Endodermal cell (in vitro differentiated cells): ENCODE data around the gene SH3BP5L. TPM values are rescaled to one million over a fixed set of nuclear protein-coding genes. Genes with fewer than 3 reads are reported as not detected.

Experiments
- DNase-seq: peaks from one replicate; pipeline ENCODE4 v3.0.0-alpha.2; 2017
- H3K27ac ChIP-seq: 2 replicates; pipeline ENCODE4 v1.5.1; 2013; ENCODE audit warnings: mild to moderate bottlenecking, low read depth, low read length, moderate library complexity
- H3K27me3 ChIP-seq: 2 replicates; pipeline ENCODE4 v1.6.1; 2013; ENCODE audit warnings: mild to moderate bottlenecking, low read length, moderate library complexity; ENCODE audit not compliant: insufficient read depth, control insufficient read depth, poor library complexity, severe bottlenecking
- H3K36me3 ChIP-seq: 2 replicates; pipeline ENCODE4 v1.7.0; 2013; ENCODE audit warnings: mild to moderate bottlenecking, low read length, moderate library complexity; ENCODE audit not compliant: control insufficient read depth, insufficient read depth
- H3K4me1 ChIP-seq: one replicate; pipeline ENCODE4 v1.7.0; 2013; ENCODE audit warnings: low read length; ENCODE audit not compliant: control insufficient read depth, insufficient read depth
- H3K4me3 ChIP-seq: 2 replicates; pipeline ENCODE4 v1.5.1; 2013; ENCODE audit warnings: mild to moderate bottlenecking, low read length, moderate library complexity
- H3K9ac ChIP-seq: 2 replicates; pipeline ENCODE4 v1.6.1; 2013; ENCODE audit warnings: mild to moderate bottlenecking, low read length, moderate library complexity; ENCODE audit not compliant: poor library complexity, severe bottlenecking; ENCODE audit errors: extremely low read depth
- H3K9me3 ChIP-seq: 2 replicates; pipeline ENCODE4 v1.6.1; 2013; ENCODE audit warnings: mild to moderate bottlenecking, low read length, moderate library complexity; ENCODE audit not compliant: control insufficient read depth
- H3K27ac Mint-ChIP-seq: 2 replicates; pipeline ENCODE4 v1.8.0; 2020; ENCODE audit warnings: mixed read lengths
- H3K27me3 Mint-ChIP-seq: 2 replicates; pipeline ENCODE4 v1.8.0; 2021; ENCODE audit warnings: mild to moderate bottlenecking, mixed read lengths; ENCODE audit not compliant: insufficient read depth
- H3K36me3 Mint-ChIP-seq: 2 replicates; pipeline ENCODE4 v1.8.0; 2020; ENCODE audit warnings: low read depth, mixed read lengths
- H3K4me1 Mint-ChIP-seq: 2 replicates; pipeline ENCODE4 v1.8.0; 2020; ENCODE audit warnings: mixed read lengths
- H3K4me3 Mint-ChIP-seq: 2 replicates; pipeline ENCODE4 v1.8.0; 2020; ENCODE audit warnings: mild to moderate bottlenecking, moderate library complexity, mixed read lengths
- H3K9me3 Mint-ChIP-seq: 2 replicates; pipeline ENCODE4 v1.8.0; 2020; ENCODE audit warnings: mild to moderate bottlenecking, mixed read lengths
- WGBS, 2 experiments: methylation state at CpG; one replicate each; pipeline versions ENCODE4 v1.1.5 to v1.1.7; 2013; ENCODE audit warnings: missing lambda C conversion rate in 2 of 2, mixed read lengths in 1 of 2; ENCODE audit not compliant: insufficient coverage in 1 of 2, insufficient read length in 1 of 2; 5-methylcytosine and 5-hydroxymethylcytosine counted together
- total RNA-seq, 2 donors: library from RNA; stranded (reverse); fragmentation: NEBNext Ultra II Directional in 1 of 2; extraction: Animal tissue kit (Norgen Biotek cat#: 25700) in 1 of 2; gene quantifications; 2 replicates in 1 of 2; 3 replicates in 1 of 2; pipeline ENCODE4 v1.2.1, GENCODE V29; 2021
- TF ChIP-seq, protein P1 (sequence below): fragments of 200-600 bp; sonication (generic); conservative IDR thresholded peaks from 2 replicates; pipeline ENCODE4 v1.5.0; 2021; ENCODE audit warnings: antibody characterized with exemption, mild to moderate bottlenecking

The SH3BP5L gene
- total RNA-seq, 2 donors from 2014 or later = 27.2 to 30.2 TPM

DNA sequence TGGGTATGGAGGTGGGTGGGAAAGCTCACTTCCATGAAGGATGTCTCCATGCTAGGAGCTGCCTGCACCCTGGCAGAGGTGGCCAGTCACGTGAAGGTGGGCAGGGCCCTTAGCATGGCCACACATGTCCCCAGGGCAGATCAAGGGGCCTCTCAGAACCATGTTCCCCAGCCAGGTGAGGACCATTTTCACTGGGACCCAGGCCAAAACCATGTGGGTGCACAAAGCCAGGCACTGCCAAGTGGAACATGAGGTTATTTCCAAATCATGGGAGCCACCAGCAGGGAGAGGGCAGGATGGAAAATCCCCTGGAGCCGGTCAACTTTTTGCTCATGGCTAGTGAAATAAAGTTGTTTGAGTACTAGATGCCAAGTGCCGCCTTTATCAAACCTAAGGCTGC lies 23.4 kb upstream of the SH3BP5L start:
- Histone ChIP-seq H3K36me3 (peaks cover 58% of the 10 kb centered on the region), H3K4me1 (no peaks in the 10 kb centered on the region), H3K27ac (no peak overlapping the region), H3K9me3 (no peaks in the 10 kb centered on the region), H3K27me3 (no peaks in the 10 kb centered on the region), H3K4me3 (no peak overlapping the region), H3K9ac (no peak overlapping the region)
- DNase-seq = peak; percentile 40
- Mint-ChIP-seq H3K27ac (no peak overlapping the region), H3K36me3 (peaks cover 36% of the 10 kb centered on the region), H3K27me3 (no peaks in the 10 kb centered on the region), H3K9me3 (no peaks in the 10 kb centered on the region), H3K4me3 (no peak overlapping the region), H3K4me1 (no peaks in the 10 kb centered on the region)
- WGBS, 2 experiments = 93 to 97% methylated on average over 3 of the region's 3 CpGs
- TF ChIP-seq, protein P1, sequence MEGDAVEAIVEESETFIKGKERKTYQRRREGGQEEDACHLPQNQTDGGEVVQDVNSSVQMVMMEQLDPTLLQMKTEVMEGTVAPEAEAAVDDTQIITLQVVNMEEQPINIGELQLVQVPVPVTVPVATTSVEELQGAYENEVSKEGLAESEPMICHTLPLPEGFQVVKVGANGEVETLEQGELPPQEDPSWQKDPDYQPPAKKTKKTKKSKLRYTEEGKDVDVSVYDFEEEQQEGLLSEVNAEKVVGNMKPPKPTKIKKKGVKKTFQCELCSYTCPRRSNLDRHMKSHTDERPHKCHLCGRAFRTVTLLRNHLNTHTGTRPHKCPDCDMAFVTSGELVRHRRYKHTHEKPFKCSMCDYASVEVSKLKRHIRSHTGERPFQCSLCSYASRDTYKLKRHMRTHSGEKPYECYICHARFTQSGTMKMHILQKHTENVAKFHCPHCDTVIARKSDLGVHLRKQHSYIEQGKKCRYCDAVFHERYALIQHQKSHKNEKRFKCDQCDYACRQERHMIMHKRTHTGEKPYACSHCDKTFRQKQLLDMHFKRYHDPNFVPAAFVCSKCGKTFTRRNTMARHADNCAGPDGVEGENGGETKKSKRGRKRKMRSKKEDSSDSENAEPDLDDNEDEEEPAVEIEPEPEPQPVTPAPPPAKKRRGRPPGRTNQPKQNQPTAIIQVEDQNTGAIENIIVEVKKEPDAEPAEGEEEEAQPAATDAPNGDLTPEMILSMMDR = no peak

DNA sequence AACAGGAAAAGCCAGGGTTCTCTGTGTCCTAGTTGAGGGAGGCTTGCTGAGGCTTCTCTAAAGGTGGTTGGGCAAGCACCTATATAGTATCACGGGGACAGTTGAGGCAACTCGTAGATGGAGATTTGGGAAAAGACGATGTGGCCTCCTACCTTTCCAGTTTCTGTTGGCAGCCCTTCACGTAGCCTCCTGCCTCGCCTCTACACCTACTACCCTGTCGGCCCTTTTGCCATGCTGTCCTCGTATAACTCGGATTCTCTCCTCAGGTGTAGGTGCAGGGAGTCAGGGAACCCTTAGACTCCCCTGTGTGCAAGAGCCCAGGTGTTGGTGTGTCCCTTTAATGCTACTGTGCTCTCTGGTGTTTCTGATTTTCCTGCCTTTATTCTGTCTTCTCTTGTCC lies 22.9 kb upstream of the SH3BP5L start:
- Histone ChIP-seq H3K36me3 (peaks cover 53% of the 10 kb centered on the region), H3K9me3 (no peaks in the 10 kb centered on the region), H3K4me1 (no peaks in the 10 kb centered on the region), H3K9ac (no peak overlapping the region), H3K27me3 (no peaks in the 10 kb centered on the region), H3K4me3 (no peak overlapping the region), H3K27ac (no peak overlapping the region)
- peak; percentile 29 for DNase-seq
- Mint-ChIP-seq H3K4me1 (no peaks in the 10 kb centered on the region), H3K27ac (no peak overlapping the region), H3K9me3 (no peaks in the 10 kb centered on the region), H3K36me3 (peaks cover 32% of the 10 kb centered on the region), H3K27me3 (no peaks in the 10 kb centered on the region), H3K4me3 (no peak overlapping the region)
- TF ChIP-seq, protein P1 = no peak
- WGBS, 2 experiments = 94 to 100% methylated on average over 6 to 8 of the region's 8 CpGs

DNA sequence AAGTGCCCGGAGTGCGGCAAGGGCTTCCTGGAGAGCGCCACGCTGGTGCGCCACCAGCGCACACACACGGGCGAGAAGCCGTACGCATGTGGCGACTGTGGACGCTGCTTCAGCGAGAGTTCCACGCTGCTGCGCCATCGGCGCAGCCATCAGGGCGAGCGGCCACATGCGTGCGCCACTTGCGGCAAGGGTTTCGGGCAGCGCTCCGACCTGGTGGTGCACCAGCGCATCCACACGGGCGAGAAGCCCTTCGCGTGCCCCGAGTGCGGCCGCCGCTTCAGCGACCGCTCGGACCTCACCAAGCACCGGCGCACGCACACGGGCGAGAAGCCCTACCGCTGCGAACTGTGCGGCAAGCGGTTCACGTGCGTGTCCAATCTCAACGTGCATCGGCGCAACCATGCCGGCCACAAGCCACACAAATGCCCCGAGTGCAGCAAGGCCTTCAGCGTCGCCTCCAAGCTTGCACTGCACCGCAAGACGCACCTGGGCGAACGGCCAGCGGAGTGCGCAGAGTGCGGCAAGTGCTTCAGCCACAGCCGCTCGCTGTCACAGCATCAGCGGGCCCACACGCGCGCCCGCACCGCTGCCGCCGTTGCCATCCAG lies 22.3 kb upstream of the SH3BP5L start:
- Mint-ChIP-seq H3K27me3 (no peaks in the 10 kb centered on the region), H3K27ac (no peak overlapping the region), H3K4me1 (no peaks in the 10 kb centered on the region), H3K4me3 (no peak overlapping the region), H3K9me3 (no peaks in the 10 kb centered on the region), H3K36me3 (peaks cover 32% of the 10 kb centered on the region)
- H3K4me1 ChIP-seq = no peaks in the 10 kb centered on the region
- no peak overlapping the region for H3K9ac ChIP-seq
- no peak overlapping the region for H3K4me3 ChIP-seq
- no peaks in the 10 kb centered on the region for H3K27me3 ChIP-seq
- no peaks in the 10 kb centered on the region for H3K9me3 ChIP-seq
- H3K36me3 ChIP-seq = peaks cover 48% of the 10 kb centered on the region
- DNase-seq = peak; percentile 39
- 96 to 97% methylated on average over 47 to 72 of the region's 72 CpGs for WGBS, 2 experiments
- TF ChIP-seq, protein P1 = no peak
- no peak overlapping the region for H3K27ac ChIP-seq
